Esophagus muscularis mucosa (tissue), 4 donors: ENCODE data around the gene MRPL19. TPM values are rescaled to one million over a fixed set of nuclear protein-coding genes. Genes with fewer than 3 reads are reported as not detected.

Experiments used
- DNase-seq: peaks from one replicate; pipeline ENCODE4 v3.0.0-alpha.2; 2017; ENCODE audit errors: extremely low spot score
- H3K27ac ChIP-seq, 4 donors: fragments of 200-600 bp; sonication (generic); replicated peaks in 1 of 4; 1 replicate in 3 of 4; 2 replicates in 1 of 4; pipeline ENCODE4 v1.5.1; 2016 to 2019; ENCODE audit warnings: mild to moderate bottlenecking in 1 of 4
- H3K27me3 ChIP-seq, 4 donors: fragments of 200-600 bp; sonication (generic); one replicate each; pipeline versions ENCODE4 v1.5.1 to v1.6.0; 2016 to 2019
- H3K36me3 ChIP-seq, 4 donors: fragments of 200-600 bp; sonication (generic); one replicate each; pipeline ENCODE4 v1.5.1; 2016 to 2019
- H3K4me1 ChIP-seq, 4 donors: fragments of 200-600 bp; sonication (generic); one replicate each; pipeline ENCODE4 v1.5.1; 2016 to 2019
- H3K4me3 ChIP-seq, 4 donors: fragments of 200-600 bp; sonication (generic); 1 replicate in 2 of 4; 2 replicates in 2 of 4; pipeline ENCODE4 v1.5.1; 2016 to 2019; ENCODE audit warnings: mild to moderate bottlenecking in 4 of 4, moderate library complexity in 1 of 4
- H3K9me3 ChIP-seq, 4 donors: fragments of 200-600 bp; sonication (generic); 1 replicate in 3 of 4; 2 replicates in 1 of 4; pipeline ENCODE4 v1.5.1; 2016 to 2019
- CTCF ChIP-seq, 3 experiments: fragments of 200-600 bp in 2 of 3; fragments of 450-650 bp in 1 of 3; sonication (generic) in 2 of 3; IDR thresholded peaks; one replicate each; pipeline ENCODE4 v1.5.1; 2017 to 2019; ENCODE audit warnings: antibody characterized with exemption in 3 of 3, mild to moderate bottlenecking in 2 of 3, moderate library complexity in 1 of 3
- EP300 ChIP-seq: sonication (generic); formaldehyde crosslinking; IDR thresholded peaks from one replicate; pipeline ENCODE4 v1.6.1; 2017; ENCODE audit warnings: antibody characterized with exemption
- POLR2A ChIP-seq: fragments of 450-650 bp; IDR thresholded peaks from one replicate; pipeline ENCODE4 v1.6.1; 2017; ENCODE audit warnings: antibody characterized with exemption, moderate library complexity, mild to moderate bottlenecking, low read depth
- POLR2AphosphoS5 ChIP-seq, 2 donors: sonication (generic); formaldehyde crosslinking; IDR thresholded peaks; one replicate each; pipeline ENCODE4 v1.6.1; 2017; ENCODE audit warnings: antibody characterized with exemption in 2 of 2
- WGBS: methylation state at CpG from one replicate; pipeline ENCODE4 v1.1.5; 2018; 5-methylcytosine and 5-hydroxymethylcytosine counted together
- intact Hi-C: fragments of 100-400 bp; cut with DNase I; formaldehyde crosslinking; loops from one replicate; pipeline ENCODE4 v1.15.1; 2023
- total RNA-seq, 4 donors: library from RNA; depleted of rRNA; stranded (reverse); fragments of >200 nt; gene quantifications; one replicate each; pipeline versions ENCODE4 v1.1.0 to v1.2.1, GENCODE V29; 2016

Gene MRPL19
- total RNA-seq, 4 donors from 2014 or later = 24.5 to 40.5 (median 31.4) TPM

GRCh38 chr2:75600461-75601011 is 46.0 kb upstream of the MRPL19 start:
- 77% methylated on average over 4 of the region's 4 CpGs for WGBS
- no peak overlapping the region for H3K4me3 ChIP-seq
- H3K9me3 ChIP-seq = no peaks in the 10 kb centered on the region
- H3K36me3 ChIP-seq = no peaks in the 10 kb centered on the region
- no peak for DNase-seq
- no peak for TF ChIP-seq CTCF (IDR thresholded peaks at IDR 0.05)
- TF ChIP-seq EP300 = no peak
- no peak for TF ChIP-seq POLR2AphosphoS5 (IDR thresholded peaks at IDR 0.05)
- TF ChIP-seq POLR2A = no peak
- intact Hi-C loops = loop anchor here (10.0 kb wide), 2 partner anchors 136 to 676 kb away; no protein-coding TSS in a partner anchor
- H3K27me3 ChIP-seq = peaks cover 0 to 10% (median 2%) of the 10 kb centered on the region in 4 donors
- H3K27ac ChIP-seq = no peak overlapping the region
- no peaks in the 10 kb centered on the region for H3K4me1 ChIP-seq

- Histone ChIP-seq H3K4me3 (no peak overlapping the region), H3K4me1 (no peaks in the 10 kb centered on the region), H3K27me3 (peaks cover 0 to 32% (median 3%) of the 10 kb centered on the region in 4 donors), H3K27ac (no peak overlapping the region), H3K9me3 (no peaks in the 10 kb centered on the region), H3K36me3 (no peaks in the 10 kb centered on the region)
- intact Hi-C loops = loop anchor here (10.0 kb wide), 2 partner anchors 138 to 678 kb away; no protein-coding TSS in a partner anchor
- 72% methylated on average over 6 of the region's 6 CpGs for WGBS
- DNase-seq = peak; percentile 60
- TF ChIP-seq EP300 (no peak), POLR2AphosphoS5 (IDR thresholded peaks at IDR 0.05) (no peak), POLR2A (no peak), CTCF (IDR thresholded peaks at IDR 0.05) (no peak)
These were observed 43.8 kb upstream of the MRPL19 start for GRCh38 chr2:75602724-75603342.

- no peak for DNase-seq
- TF ChIP-seq CTCF (IDR thresholded peaks at IDR 0.05) (no peak), POLR2A (no peak), POLR2AphosphoS5 (IDR thresholded peaks at IDR 0.05) (no peak), EP300 (no peak)
- Histone ChIP-seq H3K36me3 (no peaks in the 10 kb centered on the region), H3K4me3 (no peak overlapping the region), H3K4me1 (no peaks in the 10 kb centered on the region), H3K9me3 (no peaks in the 10 kb centered on the region), H3K27me3 (peaks cover 0 to 38% (median 6%) of the 10 kb centered on the region in 4 donors), H3K27ac (no peak overlapping the region)
- 89% methylated on average over 1 of the region's 1 CpG for WGBS
- intact Hi-C loops = loop anchor here (10.0 kb wide), 2 partner anchors 139 to 679 kb away; no protein-coding TSS in a partner anchor
These were observed 43.1 kb upstream of the MRPL19 start for GRCh38 chr2:75603477-75603876.

GRCh38 chr2:75604484-75604883 is 42.1 kb upstream of the MRPL19 start:
- Histone ChIP-seq H3K36me3 (no peaks in the 10 kb centered on the region), H3K4me1 (peaks cover 0 to 6% (median 4%) of the 10 kb centered on the region in 4 donors), H3K9me3 (no peaks in the 10 kb centered on the region), H3K27me3 (peaks cover 0 to 48% (median 9%) of the 10 kb centered on the region in 4 donors), H3K4me3 (no peak overlapping the region), H3K27ac (no peak overlapping the region)
- no peak for DNase-seq
- TF ChIP-seq POLR2A (no peak), EP300 (no peak), CTCF (IDR thresholded peaks at IDR 0.05) (no peak), POLR2AphosphoS5 (IDR thresholded peaks at IDR 0.05) (no peak)
- WGBS = 80% methylated on average over 4 of the region's 4 CpGs
- intact Hi-C loops = loop anchor here (10.0 kb wide), 2 partner anchors 140 to 680 kb away; no protein-coding TSS in a partner anchor
